Cortex of kidney (tissue), 1 donor: ENCODE measurements around the gene EXOC1.
A peak's percentile ranks its signal among the peaks of the same experiment; 100 is the strongest.
"Not testable (repeated sequence)": the region's sequence is repeated elsewhere in the genome, so short reads cannot be mapped to it uniquely, and the experiment has no call there.

Source experiments
- DNase-seq: peaks from one replicate; lab custom pipeline; 2025; lab: John Stamatoyannopoulos, UW

EXOC1 gene

DNA sequence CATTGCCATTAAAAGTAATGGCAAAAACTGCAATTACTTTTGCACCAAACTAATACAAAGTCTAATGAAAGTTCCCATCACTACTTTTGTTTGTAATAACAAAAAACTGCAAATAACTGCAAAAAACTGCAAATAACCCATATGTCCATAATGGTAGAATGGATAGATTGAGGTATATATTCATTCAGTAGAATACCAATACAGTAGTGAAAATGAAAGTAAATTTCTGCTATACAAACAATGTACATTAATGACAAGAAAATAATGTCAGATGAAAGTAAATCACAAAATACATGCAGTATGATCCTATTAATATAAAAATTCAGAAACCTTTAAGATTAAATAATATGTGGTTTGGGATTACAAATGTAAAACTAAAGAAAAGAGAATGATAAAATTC, 54.0 kb downstream of the EXOC1 start:
- no peak for DNase-seq

DNA sequence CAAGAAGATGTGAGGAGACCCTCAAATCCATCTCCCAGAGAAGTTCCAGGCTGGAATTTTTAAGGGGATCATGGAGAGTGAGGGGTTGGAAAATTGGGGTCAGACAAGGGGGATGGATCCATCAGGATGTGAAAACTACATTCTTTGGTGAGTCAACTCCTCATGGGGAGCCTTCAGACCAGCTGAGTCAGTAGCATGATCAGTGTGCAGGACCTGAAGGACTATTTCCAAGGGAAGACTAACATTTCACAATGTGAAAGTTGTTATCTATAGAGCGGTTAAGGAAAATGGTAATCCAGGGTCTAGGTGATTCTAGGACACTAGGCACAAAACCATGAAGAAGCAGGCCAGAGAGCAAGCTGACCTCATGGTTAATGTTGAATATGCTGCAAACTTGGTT, 56.7 kb downstream of the EXOC1 start:
- no peak for DNase-seq

DNA sequence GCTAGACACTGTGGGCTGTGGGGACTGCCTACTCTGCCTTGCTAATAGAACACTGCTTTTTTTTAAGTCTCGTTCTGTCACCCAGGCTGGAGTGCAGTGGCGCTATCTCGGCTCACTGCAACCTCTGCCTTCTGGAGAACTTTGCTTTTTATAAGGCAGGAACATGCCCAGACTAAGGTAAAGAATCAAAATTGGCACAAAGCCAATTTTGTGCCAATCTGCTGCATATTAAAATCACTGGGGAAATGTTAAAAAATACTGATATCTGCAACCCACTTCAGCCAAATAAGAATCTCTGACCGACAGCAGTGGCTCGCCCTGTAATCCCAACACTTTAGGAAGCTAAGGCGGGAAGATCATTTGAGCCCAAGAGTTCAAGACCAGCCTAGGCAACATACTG, 58.8 kb downstream of the EXOC1 start:
- DNase-seq: no peak

DNA sequence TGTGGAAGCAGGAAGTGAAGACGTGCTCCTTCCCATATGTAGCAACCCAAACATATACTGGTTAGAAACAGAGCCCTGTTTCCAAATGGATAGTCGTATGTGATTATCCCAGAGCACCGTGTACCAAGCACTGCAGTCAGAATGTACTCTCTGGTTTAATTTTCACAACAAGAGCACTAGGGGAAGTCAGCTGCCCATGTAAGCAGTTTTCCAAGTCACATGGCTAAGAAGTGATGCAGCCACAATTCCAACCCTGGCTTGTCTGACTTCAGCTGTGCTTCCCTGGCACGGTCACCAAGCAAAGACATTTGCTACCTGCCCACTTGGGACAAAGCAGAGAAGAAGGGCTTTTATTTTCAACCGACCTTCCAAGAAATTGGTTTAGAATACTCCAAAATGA, 67.1 kb downstream of the EXOC1 start:
- no peak for DNase-seq

DNA sequence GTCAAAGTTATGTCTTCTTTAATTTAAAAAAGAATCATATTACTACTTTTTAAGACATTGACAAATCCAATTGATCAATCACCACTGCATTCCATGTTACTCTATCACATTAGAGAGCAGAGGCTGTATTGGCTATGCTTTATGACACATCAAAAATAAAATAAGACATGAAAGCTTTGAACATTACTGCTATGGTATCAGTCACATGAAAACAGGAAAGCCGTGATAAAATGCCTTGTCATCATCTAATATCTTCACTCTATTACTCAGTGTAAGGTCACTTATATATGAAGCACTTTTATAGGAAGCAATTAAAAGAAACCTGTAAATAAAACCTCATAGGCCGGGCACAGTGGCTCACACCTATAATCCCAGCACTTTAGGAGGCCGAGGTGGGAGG, 67.6 kb downstream of the EXOC1 start:
- DNase-seq: no peak

DNA sequence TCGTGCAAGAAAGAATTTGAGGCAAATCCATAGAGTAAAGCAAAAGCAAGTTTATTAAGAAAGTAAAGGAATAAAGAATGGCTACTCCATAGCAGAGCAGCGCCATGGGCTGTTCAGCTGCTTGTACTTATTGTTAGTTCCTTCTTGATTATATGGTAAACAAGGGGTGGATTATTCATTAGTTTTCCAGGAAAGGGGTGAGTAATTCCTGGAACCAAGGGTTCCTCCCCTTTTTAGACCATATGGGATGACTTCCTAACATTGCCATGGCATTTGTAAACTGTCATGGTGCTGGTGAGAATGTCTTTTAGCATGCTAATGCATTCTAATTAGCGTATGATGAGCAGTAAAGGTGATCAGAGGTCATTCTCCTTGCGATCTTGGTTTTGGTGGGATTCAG, 71.8 kb downstream of the EXOC1 start:
- DNase-seq: no peak

DNA sequence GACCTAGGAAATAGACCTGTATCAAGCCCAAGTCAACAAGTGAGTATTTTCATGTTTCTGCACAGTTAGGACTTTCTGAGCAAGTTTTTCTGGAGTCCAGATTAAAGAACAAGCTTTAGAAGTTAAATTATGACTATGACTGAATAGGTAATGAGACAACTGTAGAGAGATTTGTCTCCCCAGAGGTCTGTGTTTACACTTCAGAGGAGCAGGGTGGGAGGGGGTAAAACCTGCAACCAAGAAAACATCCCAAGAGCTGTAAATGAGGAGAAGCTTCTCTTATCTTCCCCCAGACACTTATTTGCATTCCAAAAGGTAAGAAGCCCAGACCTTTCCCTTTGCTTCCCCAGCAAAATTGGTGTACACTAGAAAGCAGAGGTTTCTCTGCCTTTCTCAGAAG, 73.2 kb downstream of the EXOC1 start:
- DNase-seq: no peak

DNA sequence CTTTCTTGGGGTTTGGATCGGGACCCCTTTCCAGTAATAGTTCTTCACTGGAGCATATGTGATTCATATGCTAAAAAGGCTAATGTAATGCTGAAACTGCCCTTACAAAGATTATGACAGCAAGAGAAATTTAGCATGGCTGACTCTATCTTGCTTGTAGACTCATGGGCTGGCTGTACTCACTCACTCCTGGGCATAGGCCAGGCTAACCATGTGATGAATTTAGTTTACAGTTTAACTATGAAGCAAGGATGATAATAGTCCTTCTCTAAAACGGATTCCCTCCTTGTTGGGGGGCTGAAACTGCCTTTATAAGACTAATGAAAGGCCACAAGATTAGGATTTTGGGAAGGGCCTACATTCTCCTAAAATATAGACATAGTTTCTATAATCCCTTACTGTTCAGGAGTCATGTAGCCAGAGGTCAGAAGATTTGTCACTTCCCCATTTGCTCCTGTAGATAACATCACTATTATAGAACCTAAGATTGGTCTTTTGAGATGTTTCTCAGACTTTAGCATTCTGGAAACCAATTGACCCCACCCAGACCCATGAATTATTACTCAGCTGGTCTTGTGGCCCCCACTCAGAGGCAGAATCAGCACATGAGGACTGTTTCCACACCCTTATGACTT, 74.5 kb downstream of the EXOC1 start:
- no peak for DNase-seq

DNA sequence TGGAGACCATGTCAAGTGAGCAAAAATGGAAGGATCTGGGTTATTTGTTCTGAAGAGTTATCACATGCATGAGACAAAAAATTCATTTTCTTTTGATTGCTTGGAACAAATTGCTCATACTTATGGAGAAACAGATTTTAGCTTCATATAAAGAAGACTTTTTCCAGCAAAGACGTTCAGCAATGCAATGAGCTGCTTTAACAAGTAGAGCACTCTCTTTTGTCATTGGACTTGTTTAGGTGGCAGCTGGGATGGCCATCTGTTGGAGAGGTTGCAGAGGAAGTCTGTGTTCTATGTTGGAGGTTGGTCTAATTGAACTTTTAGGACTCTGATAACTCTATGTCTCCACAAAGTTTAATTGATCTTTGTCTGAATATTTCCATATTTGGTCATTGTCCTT, 75.4 kb downstream of the EXOC1 start:
- DNase-seq: no peak

DNA sequence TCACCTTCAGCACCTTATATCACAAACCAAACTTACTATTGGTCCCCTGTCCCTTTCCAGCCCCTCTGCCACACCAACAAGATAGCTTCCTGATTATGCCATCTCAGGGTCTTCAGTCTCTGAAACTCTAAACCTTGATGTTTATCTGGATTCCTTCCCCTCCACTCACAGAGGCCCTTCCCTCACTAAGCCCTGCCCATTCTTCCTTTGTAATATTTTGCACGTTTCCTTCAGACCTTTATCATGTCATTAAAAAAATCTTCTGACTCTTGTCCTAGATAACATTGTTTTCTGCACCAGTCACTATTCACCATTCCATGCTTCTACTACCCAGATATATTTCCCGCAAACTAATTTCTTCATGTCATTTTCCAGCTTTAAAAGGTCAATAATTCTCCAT, 77.6 kb downstream of the EXOC1 start:
- DNase-seq: no peak

DNA sequence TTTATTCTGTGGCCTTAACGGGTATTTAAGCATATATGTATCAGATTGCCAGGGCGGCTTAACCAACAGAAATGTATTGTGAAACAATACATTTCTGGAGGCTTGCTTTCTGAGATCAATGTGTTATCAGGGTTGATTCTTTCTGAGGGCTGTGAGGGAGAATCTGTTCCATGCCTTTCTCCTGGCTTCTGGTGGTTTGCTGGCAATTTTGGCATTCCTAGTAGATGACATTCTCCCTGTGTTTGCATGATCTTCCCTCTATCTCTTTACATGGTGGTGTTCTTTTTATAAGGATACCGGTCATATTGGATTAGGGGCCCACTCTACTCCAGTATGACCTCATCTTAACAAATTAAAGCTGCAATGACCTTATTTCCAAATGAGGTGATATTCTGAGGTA, 78.4 kb downstream of the EXOC1 start:
- no peak for DNase-seq

DNA sequence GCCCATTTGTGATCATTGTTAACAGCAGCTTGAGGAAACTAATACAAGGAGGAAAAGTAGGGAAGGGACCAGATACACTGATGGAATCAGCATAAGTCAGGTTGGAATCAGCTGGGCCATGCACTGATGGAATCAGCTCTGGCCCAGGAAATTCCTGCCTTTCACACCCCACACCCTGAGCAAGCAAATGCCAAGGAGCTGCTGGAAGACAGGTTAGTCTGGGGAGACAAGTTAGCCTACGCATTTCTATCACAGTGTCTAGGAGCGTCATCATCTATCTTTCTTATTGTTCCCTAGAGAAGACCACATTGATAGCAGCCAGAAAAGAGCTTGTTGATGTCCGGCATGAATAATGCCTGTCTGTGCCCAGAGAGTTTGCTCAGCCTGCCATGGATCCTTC, 79.1 kb downstream of the EXOC1 start:
- DNase-seq: no peak

DNA sequence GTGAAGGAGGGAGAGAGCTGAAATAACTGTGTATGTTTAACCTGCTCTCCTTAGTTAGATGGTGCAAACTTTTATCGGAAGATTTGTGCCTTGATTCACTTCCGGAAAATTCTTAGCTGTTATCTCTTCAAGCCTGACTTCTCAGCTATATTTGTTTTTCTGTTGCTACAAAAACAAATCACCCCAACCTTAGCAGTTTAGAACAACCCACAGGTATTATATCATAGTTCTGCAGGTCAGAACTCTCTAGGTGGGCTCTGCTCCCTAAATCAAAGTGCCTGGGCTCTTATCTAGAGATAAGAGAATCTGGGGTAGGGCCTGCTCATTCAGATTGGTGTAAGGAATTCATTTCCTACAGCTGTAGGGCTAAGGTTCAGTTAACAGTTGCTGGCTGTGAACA, 80.2 kb downstream of the EXOC1 start:
- DNase-seq: no peak

DNA sequence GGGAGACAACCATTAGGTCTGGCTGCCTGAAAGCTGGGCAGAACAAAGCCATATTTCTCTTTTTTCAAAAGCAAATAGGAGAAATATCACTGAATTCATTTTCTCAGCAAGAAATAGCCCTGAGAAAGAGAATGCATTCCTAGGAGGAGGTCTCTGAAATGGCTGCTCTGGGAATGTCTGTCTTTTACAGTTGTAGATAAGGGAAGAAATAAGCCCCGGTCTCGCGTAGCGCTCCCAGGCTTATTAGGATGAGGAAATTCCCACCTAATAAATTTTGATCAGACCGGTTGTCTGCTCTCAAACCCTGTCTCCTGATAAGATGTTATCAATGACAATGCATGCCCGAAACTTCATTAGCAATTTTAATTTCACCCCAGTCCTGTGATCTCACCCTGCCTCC, 82.5 kb downstream of the EXOC1 start:
- not testable (repeated sequence) for DNase-seq

DNA sequence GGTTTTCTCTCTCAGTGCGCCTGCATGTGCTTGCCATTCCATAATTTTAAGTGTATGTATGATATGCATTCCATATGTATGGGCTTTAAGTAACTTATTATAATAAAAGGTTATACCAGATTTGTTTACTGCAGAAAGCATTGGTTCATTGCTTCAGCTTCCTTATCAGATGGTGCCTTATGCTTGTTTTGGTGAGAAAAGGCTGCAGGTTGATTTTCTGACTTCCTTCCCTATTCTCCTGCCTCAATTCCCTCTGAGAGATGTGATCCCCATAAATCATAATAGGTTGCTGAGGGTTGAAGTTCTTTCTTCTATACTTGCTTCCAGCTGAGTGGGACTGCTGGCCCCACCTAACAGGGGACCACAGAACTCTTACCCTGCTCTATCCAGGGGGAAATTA, 85.0 kb downstream of the EXOC1 start:
- no peak for DNase-seq

DNA sequence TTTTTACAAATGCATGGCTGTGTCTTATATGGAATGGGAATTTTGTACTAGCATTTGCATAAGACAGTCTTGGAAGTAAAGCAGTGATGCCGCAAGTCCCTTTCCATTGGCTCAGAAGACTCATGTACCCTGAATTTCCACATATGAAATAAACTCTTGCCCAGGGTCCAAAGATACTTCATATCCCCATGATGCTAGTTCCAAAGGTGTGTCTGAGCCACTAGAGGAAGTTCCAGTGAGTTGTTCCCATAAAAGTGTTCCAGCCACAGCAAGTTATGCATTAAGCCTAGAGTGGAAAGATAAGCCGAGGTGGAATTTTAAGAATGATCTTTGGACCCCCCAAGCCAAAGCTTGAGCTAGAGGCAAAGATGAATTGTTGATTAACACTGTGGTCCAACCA, 86.0 kb downstream of the EXOC1 start:
- DNase-seq: no peak

DNA sequence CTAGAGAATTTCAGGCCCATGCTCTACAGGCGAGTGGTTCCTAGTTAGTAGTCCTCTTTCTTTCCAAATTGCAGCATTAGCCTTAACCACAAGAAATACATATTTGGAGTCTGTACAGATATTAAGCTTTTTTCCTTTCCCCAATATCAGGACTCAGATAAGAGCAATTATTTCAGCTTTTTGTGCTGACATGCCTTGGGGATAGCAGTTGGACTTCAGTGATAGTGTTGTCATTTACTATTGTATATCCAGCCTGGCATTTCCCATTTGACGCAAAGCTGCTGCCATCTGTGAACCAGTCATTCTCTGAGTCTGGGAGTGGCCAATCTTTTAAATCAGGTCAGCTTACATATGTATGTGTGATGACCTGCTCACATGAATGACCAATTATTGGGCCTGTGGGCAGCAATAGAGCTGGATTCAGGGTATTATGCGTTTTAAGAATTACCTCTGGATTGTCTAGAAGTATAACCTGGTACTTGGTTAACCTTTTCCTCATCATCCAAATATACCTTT, 88.5 kb downstream of the EXOC1 start:
- DNase-seq: no peak

DNA sequence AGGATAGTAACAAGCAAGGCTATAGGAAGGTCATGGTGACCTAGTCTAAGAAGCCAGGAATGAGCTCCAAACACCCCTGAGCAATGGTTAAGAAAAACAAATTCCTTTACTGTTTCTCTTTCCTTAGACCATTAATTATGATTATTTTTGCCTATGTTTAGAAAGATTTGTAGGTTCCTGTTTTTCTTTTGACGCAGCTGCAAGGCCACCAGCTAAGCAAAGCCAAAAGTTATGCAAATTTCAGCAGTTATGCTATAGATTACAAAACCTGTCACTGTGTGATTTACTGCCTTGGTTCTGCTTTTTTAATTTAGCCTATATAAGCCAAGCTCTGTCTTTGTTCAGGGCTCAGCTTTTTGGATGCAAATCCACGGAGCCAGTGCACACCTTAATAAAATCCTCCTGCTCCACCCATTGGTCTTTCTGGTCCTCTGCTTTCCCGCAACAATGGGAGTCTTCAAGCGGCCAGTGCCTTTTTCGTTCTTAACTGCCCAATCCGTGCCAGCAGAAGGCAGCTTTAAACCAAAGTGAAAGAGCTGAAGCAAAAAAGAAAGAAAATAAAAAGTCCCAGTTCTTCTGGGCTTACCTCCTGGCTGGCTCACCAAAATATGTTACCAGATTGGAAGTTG, 93.9 kb downstream of the EXOC1 start:
- DNase-seq: no peak

DNA sequence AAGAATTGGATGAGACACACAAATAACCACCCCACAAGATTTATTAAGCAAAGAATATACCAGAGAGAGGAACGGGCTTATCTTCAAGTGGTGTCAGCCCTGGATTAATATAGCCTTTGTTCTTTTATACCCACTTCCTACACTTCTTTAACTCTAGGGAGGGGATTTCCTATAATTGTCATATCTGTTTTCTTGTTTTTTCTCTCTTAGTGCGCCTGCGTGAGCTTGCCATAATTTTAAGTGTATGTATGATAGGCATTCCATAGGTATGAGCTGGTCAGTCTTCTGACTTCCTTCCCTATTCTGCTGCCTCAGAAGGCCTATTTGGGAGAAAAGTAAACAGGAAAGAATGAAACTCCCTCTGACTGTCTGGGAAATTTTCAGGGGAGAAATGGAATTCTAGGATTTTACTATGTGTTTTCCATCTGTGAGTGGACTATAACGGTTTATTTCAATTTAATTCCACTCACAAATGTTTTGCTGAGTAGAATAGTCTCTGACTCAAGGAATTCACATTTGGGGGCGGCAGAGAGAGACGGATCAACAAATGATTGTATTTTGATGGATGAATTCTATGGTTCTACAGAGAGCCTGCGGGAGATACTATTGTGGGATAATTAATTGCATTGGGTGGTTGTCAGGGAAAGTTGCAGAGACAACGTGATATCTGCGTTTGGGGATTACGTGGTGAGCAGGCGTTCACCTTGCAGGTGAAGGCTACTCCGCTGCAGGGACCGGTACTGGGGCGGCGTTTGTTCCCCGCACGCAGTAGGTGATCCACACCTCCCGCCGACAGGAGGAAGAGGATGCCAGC, 94.7 kb downstream of the EXOC1 start:
- DNase-seq: no peak

DNA sequence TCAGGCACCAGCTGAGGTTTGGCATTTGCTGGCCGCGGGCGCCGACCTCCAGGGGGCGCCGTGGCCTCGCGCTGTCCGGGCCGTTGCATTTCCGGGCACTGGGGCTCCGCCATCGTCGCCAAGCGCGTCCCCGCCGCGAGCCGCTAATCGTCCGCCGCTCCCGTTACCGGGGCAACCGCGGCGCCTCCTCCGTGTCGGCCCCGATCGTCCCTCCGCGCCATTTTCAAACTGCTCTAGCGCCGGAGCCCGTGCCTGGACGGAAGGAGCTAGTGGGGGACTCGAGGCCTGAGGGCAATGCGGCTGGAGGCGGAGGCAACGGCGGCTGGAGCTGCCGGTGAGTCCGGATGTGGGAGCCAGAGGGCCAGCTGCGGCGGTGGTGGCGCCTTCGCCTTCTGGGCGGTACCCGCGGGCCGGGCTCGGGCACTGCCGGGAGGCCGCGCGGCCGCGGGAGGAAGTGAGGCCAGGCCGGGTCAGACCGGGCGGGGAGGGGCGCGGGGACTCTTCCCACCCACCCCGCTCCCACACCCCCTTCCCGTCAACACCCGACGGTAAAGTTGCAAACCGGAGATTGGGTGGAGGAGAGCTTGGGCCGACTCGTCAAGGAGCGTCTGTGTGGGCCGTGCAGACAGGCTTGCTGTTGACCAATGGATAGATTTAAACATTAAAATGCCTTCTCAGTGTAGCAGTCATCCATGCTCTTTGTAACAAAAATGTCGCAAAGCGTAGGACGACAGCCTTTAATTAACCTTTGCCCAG, 95.5 kb downstream of the EXOC1 start, which contains the start of gene CEP135:
Gene CEP135 (plus strand): TSS at position 220 of the 756 bp plus-strand sequence. CDS start 3,186 bp downstream, outside the sequence.
- peak; percentile 74 for DNase-seq

DNA sequence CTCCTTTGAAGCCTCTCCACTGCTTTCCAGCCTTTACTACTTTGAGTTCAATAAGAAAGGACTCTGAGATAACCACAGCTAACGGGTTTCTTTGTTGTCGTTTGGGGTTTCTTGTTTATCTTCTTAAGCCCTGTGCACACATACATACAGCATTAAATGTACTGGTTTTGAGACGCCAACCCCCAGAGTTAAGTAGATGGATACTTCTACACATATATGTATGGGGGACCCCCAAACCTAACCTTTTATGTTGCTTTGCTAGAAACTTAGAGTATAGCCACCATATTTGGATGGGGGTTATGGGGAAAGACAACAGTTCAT, 96.0 kb downstream of the EXOC1 start:
- DNase-seq: no peak

DNA sequence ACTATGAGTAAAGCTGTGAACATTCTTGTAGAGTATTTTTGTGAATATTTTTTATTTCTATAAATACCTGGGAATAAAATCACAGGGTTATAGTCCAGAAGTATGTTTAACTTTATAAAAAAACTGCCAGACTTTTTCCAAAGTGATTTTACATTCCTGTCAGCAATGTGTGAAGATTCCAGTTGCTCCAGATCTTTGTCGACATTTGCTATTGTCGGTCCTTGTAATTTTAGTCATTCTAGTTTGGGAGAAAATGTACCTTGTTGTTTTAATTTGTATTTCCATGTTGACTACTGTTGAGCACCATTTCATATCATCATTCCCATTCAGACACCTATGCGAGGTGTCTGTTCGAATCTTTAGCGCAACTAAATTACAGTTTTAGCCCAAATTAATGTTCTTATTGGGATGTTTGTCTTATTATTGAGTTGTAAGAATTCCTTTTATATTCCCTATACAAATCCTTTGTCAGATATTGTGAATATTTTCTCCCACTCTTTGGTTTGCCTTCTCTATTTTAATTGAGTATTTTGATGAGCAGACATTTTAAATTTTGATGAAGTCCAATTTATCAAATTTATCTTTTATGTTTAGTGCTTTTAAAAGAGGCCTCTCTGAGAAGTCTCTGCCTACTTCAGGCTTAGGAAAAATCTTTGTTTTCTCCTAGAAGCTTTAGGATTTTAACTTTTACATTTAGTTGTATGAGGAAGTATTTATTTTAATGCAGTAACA, 97.9 kb downstream of the EXOC1 start:
- no peak for DNase-seq
